Measurements from ENCODE around the gene CKB.

CKB gene

DNA sequence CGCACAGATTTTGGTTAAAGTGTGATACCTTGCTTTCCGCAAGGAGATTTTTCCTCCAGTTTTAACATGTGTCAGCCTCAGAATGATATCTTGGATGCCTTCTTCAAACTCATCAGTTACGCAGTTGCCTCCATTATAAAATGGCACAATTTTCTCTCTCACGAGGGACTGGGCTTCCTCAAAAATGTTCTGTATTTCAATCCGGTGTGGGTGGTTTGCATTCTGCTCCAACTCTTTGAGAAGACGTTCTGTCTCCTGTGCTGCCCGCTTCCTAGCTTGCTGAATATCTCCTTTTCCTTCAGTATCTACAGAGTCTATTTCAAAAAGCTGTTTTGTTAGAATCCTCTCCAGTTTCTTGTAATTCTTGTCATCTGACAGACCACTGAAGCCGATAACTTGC is 38.1 kb upstream of the CKB start:
- H3K27me3 ChIP-seq (ENCODE audit: insufficient read depth, poor library complexity, severe bottlenecking): no peaks in the 10 kb centered on the region
- ATAC-seq (ENCODE audit: low read depth): no peak
- DNase-seq (ENCODE audit: low spot score): no peak
- peaks cover 19% of the 10 kb centered on the region for H3K4me1 ChIP-seq (ENCODE audit: insufficient read depth, poor library complexity, severe bottlenecking)
- H3K9me3 ChIP-seq (ENCODE audit: severe bottlenecking): no peaks in the 10 kb centered on the region
- H3K36me3 ChIP-seq (ENCODE audit: low read depth): peaks cover 39% of the 10 kb centered on the region
- TF ChIP-seq, protein P1, sequence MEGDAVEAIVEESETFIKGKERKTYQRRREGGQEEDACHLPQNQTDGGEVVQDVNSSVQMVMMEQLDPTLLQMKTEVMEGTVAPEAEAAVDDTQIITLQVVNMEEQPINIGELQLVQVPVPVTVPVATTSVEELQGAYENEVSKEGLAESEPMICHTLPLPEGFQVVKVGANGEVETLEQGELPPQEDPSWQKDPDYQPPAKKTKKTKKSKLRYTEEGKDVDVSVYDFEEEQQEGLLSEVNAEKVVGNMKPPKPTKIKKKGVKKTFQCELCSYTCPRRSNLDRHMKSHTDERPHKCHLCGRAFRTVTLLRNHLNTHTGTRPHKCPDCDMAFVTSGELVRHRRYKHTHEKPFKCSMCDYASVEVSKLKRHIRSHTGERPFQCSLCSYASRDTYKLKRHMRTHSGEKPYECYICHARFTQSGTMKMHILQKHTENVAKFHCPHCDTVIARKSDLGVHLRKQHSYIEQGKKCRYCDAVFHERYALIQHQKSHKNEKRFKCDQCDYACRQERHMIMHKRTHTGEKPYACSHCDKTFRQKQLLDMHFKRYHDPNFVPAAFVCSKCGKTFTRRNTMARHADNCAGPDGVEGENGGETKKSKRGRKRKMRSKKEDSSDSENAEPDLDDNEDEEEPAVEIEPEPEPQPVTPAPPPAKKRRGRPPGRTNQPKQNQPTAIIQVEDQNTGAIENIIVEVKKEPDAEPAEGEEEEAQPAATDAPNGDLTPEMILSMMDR (IDR thresholded peaks at IDR 0.05; ENCODE audit: poor library complexity, severe bottlenecking): no peak
- peak overlapping the region; percentile 94 for H3K27ac ChIP-seq (ENCODE audit: poor library complexity, severe bottlenecking)
- peak overlapping the region; percentile 89 for H3K4me3 ChIP-seq (ENCODE audit: severe bottlenecking)

DNA sequence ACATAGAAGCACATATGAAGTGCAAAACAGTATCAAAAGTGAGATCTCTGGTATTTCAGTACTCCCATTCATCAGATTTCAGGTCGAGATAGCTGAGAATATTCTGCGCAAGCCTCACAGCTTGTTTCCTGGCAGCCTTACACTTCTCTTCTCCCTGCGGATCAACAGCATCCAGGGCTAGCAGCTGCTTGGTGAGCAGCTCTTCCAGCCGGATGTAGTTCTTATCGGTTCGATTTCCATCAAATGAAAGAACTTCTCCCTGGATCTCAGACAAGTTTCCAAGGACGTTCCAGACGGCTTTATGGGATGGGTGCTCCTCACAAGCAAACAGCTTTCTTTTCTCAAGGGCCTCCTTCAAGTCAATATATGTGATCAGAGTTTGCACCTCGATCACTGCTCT is 37.1 kb upstream of the CKB start:
- Histone ChIP-seq H3K36me3 (ENCODE audit: low read depth) (peaks cover 39% of the 10 kb centered on the region), H3K4me1 (ENCODE audit: insufficient read depth, poor library complexity, severe bottlenecking) (peaks cover 19% of the 10 kb centered on the region), H3K27ac (ENCODE audit: poor library complexity, severe bottlenecking) (no peak overlapping the region), H3K4me3 (ENCODE audit: severe bottlenecking) (no peak overlapping the region), H3K9me3 (ENCODE audit: severe bottlenecking) (no peaks in the 10 kb centered on the region), H3K27me3 (ENCODE audit: insufficient read depth, poor library complexity, severe bottlenecking) (no peaks in the 10 kb centered on the region)
- DNase-seq (ENCODE audit: low spot score): no peak
- TF ChIP-seq, protein P1 (IDR thresholded peaks at IDR 0.05; ENCODE audit: poor library complexity, severe bottlenecking): no peak
- ATAC-seq (ENCODE audit: low read depth): no peak

DNA sequence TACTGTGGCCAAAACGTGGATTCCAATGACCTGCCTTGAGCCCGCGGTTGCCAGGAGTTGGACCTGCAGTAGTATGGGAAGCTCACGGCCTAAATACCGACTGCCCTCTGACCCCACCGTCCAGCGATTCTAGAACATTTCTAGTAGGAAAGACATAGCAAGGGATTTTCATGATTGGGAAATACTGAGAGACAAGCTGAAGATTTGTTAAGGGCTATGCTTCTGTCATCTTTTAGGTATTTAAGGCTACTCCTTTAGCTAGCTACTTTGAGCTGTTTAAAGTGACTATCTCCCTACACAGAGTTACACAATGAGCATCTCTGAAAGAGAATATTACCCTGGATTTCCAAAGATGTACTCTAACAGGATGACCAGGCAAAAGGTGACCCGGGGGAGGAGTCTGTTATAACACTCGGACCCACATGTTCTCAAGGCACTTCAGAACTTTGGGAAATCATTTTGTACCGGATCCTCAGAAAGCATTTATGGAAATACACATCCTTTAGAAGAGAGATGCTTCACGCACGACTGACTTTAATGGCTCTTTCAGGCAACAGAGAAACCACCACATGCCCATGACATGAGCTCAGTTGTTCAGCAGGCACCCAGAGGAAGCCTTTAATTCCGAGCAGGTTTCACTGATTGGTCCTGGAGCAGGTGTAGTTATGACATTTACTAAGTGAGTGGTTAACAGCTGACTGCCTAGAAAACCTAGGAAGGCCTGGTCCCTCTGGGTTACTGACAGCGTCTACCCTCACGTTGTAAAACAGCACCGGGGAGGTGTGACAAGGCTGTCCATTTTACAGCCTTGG is 35.6 kb upstream of the CKB start:
- Histone ChIP-seq H3K27ac (ENCODE audit: poor library complexity, severe bottlenecking) (peak overlapping the region; percentile 10), H3K27me3 (ENCODE audit: insufficient read depth, poor library complexity, severe bottlenecking) (no peaks in the 10 kb centered on the region), H3K4me3 (ENCODE audit: severe bottlenecking) (no peak overlapping the region), H3K4me1 (ENCODE audit: insufficient read depth, poor library complexity, severe bottlenecking) (peaks cover 19% of the 10 kb centered on the region), H3K36me3 (ENCODE audit: low read depth) (peaks cover 39% of the 10 kb centered on the region), H3K9me3 (ENCODE audit: severe bottlenecking) (no peaks in the 10 kb centered on the region)
- DNase-seq (ENCODE audit: low spot score) (no peak), ATAC-seq (ENCODE audit: low read depth) (no peak)
- TF ChIP-seq, protein P1 (IDR thresholded peaks at IDR 0.05; ENCODE audit: poor library complexity, severe bottlenecking): no peak

DNA sequence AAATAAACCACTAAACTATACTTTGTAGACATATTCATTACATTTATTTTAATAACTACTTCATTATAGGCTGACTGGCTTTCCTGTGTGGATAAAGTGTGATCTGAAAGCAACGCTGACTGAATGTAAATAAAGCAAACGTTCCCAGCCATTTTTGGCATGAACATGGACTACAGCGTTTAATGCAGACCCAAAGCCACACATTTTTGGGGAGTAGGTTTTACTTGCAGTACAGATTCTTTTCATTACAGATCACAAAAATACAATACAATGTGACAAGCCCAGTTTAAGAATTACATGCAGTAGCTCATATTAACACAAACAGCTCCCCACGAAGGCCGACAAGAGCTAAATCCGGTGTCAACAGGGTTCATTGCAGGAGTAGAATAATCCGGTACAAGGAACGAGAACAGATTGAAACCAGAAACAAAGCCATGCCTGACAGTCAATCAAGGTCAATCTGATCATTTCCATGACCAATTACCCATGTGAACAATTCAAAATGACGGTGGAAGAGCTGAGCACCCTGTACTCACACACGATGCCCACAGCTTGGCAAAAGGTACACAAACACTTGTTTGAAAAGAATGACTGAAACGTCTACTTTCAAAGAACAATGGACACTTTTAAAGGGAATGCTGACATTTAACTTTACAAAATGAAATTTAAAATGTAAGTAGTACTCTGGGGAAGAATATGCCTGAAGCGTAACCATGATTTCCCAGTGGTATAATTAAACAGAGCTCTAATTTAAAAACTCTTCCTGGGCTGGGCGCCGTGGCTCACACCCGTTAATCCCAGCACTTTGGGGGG is 34.5 kb upstream of the CKB start:
- Histone ChIP-seq H3K27me3 (ENCODE audit: insufficient read depth, poor library complexity, severe bottlenecking) (no peaks in the 10 kb centered on the region), H3K4me3 (ENCODE audit: severe bottlenecking) (no peak overlapping the region), H3K9me3 (ENCODE audit: severe bottlenecking) (no peaks in the 10 kb centered on the region), H3K4me1 (ENCODE audit: insufficient read depth, poor library complexity, severe bottlenecking) (peaks cover 26% of the 10 kb centered on the region), H3K36me3 (ENCODE audit: low read depth) (peaks cover 39% of the 10 kb centered on the region), H3K27ac (ENCODE audit: poor library complexity, severe bottlenecking) (peak overlapping the region; percentile 10)
- ATAC-seq (ENCODE audit: low read depth) (no peak), DNase-seq (ENCODE audit: low spot score) (no peak)
- TF ChIP-seq, protein P1 (IDR thresholded peaks at IDR 0.05; ENCODE audit: poor library complexity, severe bottlenecking): no peak

Data from RWPE2 (cell line).